Stomach (tissue), 9 donors: Measurements from ENCODE around the gene CFAP46. TPM values are rescaled to one million over a fixed set of nuclear protein-coding genes. Genes with fewer than 3 reads are reported as not detected.
A peak's percentile ranks its signal among the peaks of the same experiment; 100 is the strongest.

Source experiments
- DNase-seq, 2 donors: peaks; one replicate each; pipeline versions ENCODE4 v3.0.0 to v3.0.0-alpha.2; 2013 to 2019
- H3K27ac ChIP-seq, 5 donors: fragments of 200-600 bp in 4 of 5; sonication (generic) in 4 of 5; one replicate each; pipeline ENCODE4 v1.5.1; 2013 to 2019; ENCODE audit warnings: mild to moderate bottlenecking in 1 of 5, moderate library complexity in 1 of 5
- H3K27me3 ChIP-seq, 3 donors: fragments of 200-600 bp; sonication (generic); one replicate each; pipeline ENCODE4 v1.5.1; 2017 to 2019; ENCODE audit warnings: mixed run types in 1 of 3
- H3K36me3 ChIP-seq, 4 donors: fragments of 200-600 bp; sonication (generic); 1 replicate in 3 of 4; 2 replicates in 1 of 4; pipeline ENCODE4 v1.5.1; 2016 to 2019
- H3K4me1 ChIP-seq, 4 donors: fragments of 200-600 bp; sonication (generic); one replicate each; pipeline ENCODE4 v1.5.1; 2016 to 2019
- H3K4me3 ChIP-seq, 4 donors: fragments of 200-600 bp; sonication (generic) in 3 of 4; one replicate each; pipeline ENCODE4 v1.5.1; 2016 to 2019; ENCODE audit warnings: mild to moderate bottlenecking in 1 of 4
- H3K9me3 ChIP-seq, 4 donors: fragments of 200-600 bp; sonication (generic); one replicate each; pipeline ENCODE4 v1.5.1; 2016 to 2019
- CTCF ChIP-seq, 7 experiments: fragments of 450-650 bp in 4 of 7; fragments of 200-600 bp in 3 of 7; sonication (generic) in 3 of 7; IDR thresholded peaks; one replicate each; pipeline ENCODE4 v1.5.1; 2016 to 2019; ENCODE audit warnings: antibody characterized with exemption in 7 of 7, control low read depth in 2 of 7, mild to moderate bottlenecking in 1 of 7
- EP300 ChIP-seq: sonication (generic); formaldehyde crosslinking; IDR thresholded peaks from one replicate; pipeline ENCODE4 v1.6.1; 2017; ENCODE audit warnings: antibody characterized with exemption
- POLR2A ChIP-seq, 4 donors: fragments of 450-650 bp; IDR thresholded peaks; one replicate each; pipeline ENCODE4 v1.6.1; 2016; ENCODE audit warnings: antibody characterized with exemption in 4 of 4, control low read depth in 2 of 4, mild to moderate bottlenecking in 1 of 4, moderate library complexity in 1 of 4
- POLR2AphosphoS5 ChIP-seq, 3 donors: sonication (generic); formaldehyde crosslinking; IDR thresholded peaks; one replicate each; pipeline ENCODE4 v1.6.1; 2016; ENCODE audit warnings: antibody characterized with exemption in 3 of 3
- WGBS, 5 donors: extraction: QIAGEN DNeasy Blood & Tissue Kit in 3 of 5; methylation state at CpG; one replicate each; pipeline versions ENCODE4 v1.1.5 to v1.1.7; 2013 to 2018; 5-methylcytosine and 5-hydroxymethylcytosine counted together
- intact Hi-C: fragments of 100-400 bp; cut with DNase I; formaldehyde crosslinking; loops from one replicate; pipeline ENCODE4 v1.15.1; 2023; ENCODE audit warnings: low total_unique reads
- polyA plus RNA-seq, 3 donors: library from polyadenylated mRNA; stranded (reverse); fragments of 200-250 nt; gene quantifications; one replicate each; pipeline ENCODE4 v1.2.3, GENCODE V29; 2013
- total RNA-seq, 5 donors: library from RNA; depleted of rRNA; stranded (reverse); fragments of >200 nt; gene quantifications; one replicate each; pipeline versions ENCODE4 v1.1.0 to v1.2.3, GENCODE V29; 2014 to 2016
- donor health status: healthy with polysubstance abuse.
- donor health status: Bipolar disorder and iron deficiency.
- donor health status: healthy.

The CFAP46 gene
- total and polyA plus RNA-seq, 8 donors: under 0.01 to 5.8 (median 1.8) TPM; not detected in 1

GRCh38 chr10:132842397-132842796 is 100.0 kb downstream of the CFAP46 start:
- no peaks in the 10 kb centered on the region for H3K36me3 ChIP-seq
- H3K27ac ChIP-seq: no peak overlapping the region
- H3K4me3 ChIP-seq: no peak overlapping the region
- 92 to 98% (median 96%) methylated on average over 3 of the region's 3 CpGs for WGBS, 5 donors
- peaks cover 0 to 65% (median 0%) of the 10 kb centered on the region in 3 donors for H3K27me3 ChIP-seq
- peaks cover 6 to 25% (median 22%) of the 10 kb centered on the region in 4 donors for H3K9me3 ChIP-seq
- intact Hi-C loops: no loop called here
- DNase-seq: no peak
- TF ChIP-seq EP300: no peak
- no peak for TF ChIP-seq POLR2A (IDR thresholded peaks at IDR 0.05)
- TF ChIP-seq CTCF (IDR thresholded peaks at IDR 0.05): no peak
- no peak for TF ChIP-seq POLR2AphosphoS5 (IDR thresholded peaks at IDR 0.05)
- peaks cover 2 to 9% (median 4%) of the 10 kb centered on the region in 4 donors for H3K4me1 ChIP-seq

- intact Hi-C loops: no loop called here
- no peak overlapping the region for H3K4me3 ChIP-seq
- DNase-seq: no peak
These were observed 100.8 kb downstream of the CFAP46 start for GRCh38 chr10:132841615-132841975.

GRCh38 chr10:132840698-132841614 is 101.4 kb downstream of the CFAP46 start:
- Histone ChIP-seq H3K4me1 (peaks cover 10 to 15% (median 12%) of the 10 kb centered on the region in 4 donors), H3K27me3 (peaks cover 0 to 63% (median 7%) of the 10 kb centered on the region in 3 donors), H3K27ac (peak overlapping the region in 3 of 5 donors; percentile 4 to 29 (median 20)), H3K4me3 (no peak overlapping the region), H3K36me3 (no peaks in the 10 kb centered on the region), H3K9me3 (peaks cover 6 to 25% (median 22%) of the 10 kb centered on the region in 4 donors)
- WGBS, 5 donors: 54 to 70% (median 63%) methylated on average over 17 to 24 of the region's 24 CpGs
- TF ChIP-seq EP300 (no peak), POLR2A (IDR thresholded peaks at IDR 0.05) (no peak), POLR2AphosphoS5 (IDR thresholded peaks at IDR 0.05) (no peak), CTCF (IDR thresholded peaks at IDR 0.05) (no peak)
- intact Hi-C loops: no loop called here
- peak in 1 of 2 donors; percentile 71 for DNase-seq

More at GRCh38 chr10:132841615-132841975, 100.8 kb downstream of the CFAP46 start:
- peaks cover 6 to 8% (median 6%) of the 10 kb centered on the region in 4 donors for H3K4me1 ChIP-seq
- peaks cover 0 to 63% (median under 1%) of the 10 kb centered on the region in 3 donors for H3K27me3 ChIP-seq
- peak overlapping the region in 1 of 5 donors; percentile 4 for H3K27ac ChIP-seq
- peaks cover 6 to 25% (median 22%) of the 10 kb centered on the region in 4 donors for H3K9me3 ChIP-seq
- 57 to 98% (median 78%) methylated on average over 3 of the region's 3 CpGs for WGBS, 5 donors
- no peaks in the 10 kb centered on the region for H3K36me3 ChIP-seq
- TF ChIP-seq POLR2AphosphoS5 (IDR thresholded peaks at IDR 0.05) (no peak), EP300 (no peak), CTCF (IDR thresholded peaks at IDR 0.05) (no peak), POLR2A (IDR thresholded peaks at IDR 0.05) (no peak)

GRCh38 chr10:132839061-132839460 is 103.3 kb downstream of the CFAP46 start:
- TF ChIP-seq POLR2A (IDR thresholded peaks at IDR 0.05) (no peak), POLR2AphosphoS5 (IDR thresholded peaks at IDR 0.05) (no peak), EP300 (no peak), CTCF (IDR thresholded peaks at IDR 0.05) (no peak)
- H3K27me3 ChIP-seq: peaks cover 0 to 63% (median 24%) of the 10 kb centered on the region in 3 donors
- no peak overlapping the region for H3K27ac ChIP-seq
- intact Hi-C loops: no loop called here
- peaks cover 10 to 15% (median 12%) of the 10 kb centered on the region in 4 donors for H3K4me1 ChIP-seq
- H3K36me3 ChIP-seq: no peaks in the 10 kb centered on the region
- WGBS, 5 donors: 88 to 94% (median 90%) methylated on average over 12 to 13 of the region's 13 CpGs
- DNase-seq: no peak
- no peak overlapping the region for H3K4me3 ChIP-seq
- peaks cover 6 to 25% (median 22%) of the 10 kb centered on the region in 4 donors for H3K9me3 ChIP-seq
